K562 treated with DMSO at 1 percent for 24 hours (cell line): ENCODE results near the gene DSE. TPM values are rescaled to one million over a fixed set of nuclear protein-coding genes. Genes with fewer than 3 reads are reported as not detected.

Experiments used
- total RNA-seq: library from RNA; unstranded; fragments of 300-600 nt; gene quantifications from 2 replicates; pipeline ENCODE4 v1.2.3, GENCODE V29; 2022; ENCODE audit warnings: low read depth; ENCODE audit not compliant: insufficient read depth

The DSE gene
- total RNA-seq = 1.3 and 2.0 TPM in 2 replicates

GRCh38 chr6:116370760-116371119, at the start of gene DSE:
Gene DSE, plus strand, starts transcription at chr6:116370947. Its CDS starts 28,304 bp downstream, at chr6:116399251.

DNA sequence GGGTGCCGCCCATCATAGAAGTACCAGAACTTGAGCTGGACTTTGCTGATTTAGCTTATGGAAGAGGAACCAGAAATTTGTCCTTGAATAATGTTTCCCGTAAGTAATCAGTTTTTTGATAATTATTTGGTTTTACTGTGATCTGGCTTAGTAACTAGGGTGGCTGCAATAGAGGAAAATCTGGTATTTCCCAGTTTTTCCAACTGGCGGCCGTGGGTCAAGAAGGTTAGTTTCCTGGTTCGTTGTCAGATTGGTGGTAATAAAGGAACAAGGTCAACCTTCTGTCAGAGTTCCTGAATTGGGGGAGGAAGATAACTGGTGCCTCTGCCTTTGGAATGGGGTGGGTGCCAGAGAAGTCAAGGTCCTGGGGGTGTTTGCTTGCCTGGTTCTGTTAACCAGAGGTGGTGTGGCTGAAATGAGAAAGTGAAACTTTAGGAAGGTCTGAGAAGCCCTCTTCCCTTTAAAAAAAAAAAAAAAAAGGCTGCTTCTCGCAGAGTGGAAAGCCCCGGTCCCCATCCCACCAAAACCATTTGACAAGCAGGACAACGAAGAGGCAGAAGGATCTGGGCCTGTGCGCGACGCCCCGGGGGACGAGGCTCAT, 90.7 kb downstream of the DSE start, which contains the start of gene CALHM6:
CALHM6 (plus strand) TSS at position 45 of the 601 bp plus-strand sequence; CDS start at position 600, 555 bp downstream.

Other genes with a start within 250 kb of the DSE start
- not detected in 2 replicates for gene COL10A1, start 244.8 kb upstream of the DSE start, total RNA-seq
- 7.2 and 8.7 TPM in 2 replicates for gene TSPYL4, start 116.9 kb upstream of the DSE start, total RNA-seq
- 42.8 and 45.2 TPM in 2 replicates for gene TSPYL1, start 91.0 kb upstream of the DSE start, total RNA-seq
- gene CALHM6, start 90.4 kb downstream of the DSE start, total RNA-seq = 0.29 TPM in 1 of 2 replicates, not detected in the other
- gene CALHM5, start 140.7 kb downstream of the DSE start, total RNA-seq = 0.10 and 0.16 TPM in 2 replicates
- gene TRAPPC3L, start 174.7 kb downstream of the DSE start, total RNA-seq = not detected in 2 replicates
- not detected in 2 replicates for gene CALHM4, start 182.8 kb downstream of the DSE start, total RNA-seq
- gene RWDD1, start 200.6 kb downstream of the DSE start, total RNA-seq = 19.2 and 22.2 TPM in 2 replicates
- gene RSPH4A, start 245.5 kb downstream of the DSE start, total RNA-seq = not detected in 2 replicates